Endothelial cell (in vitro differentiated cells): ENCODE measurements around the gene PLEKHA6. TPM values are rescaled to one million over a fixed set of nuclear protein-coding genes. Genes with fewer than 3 reads are reported as not detected.

ENCODE experiments used
- DNase-seq: peaks from one replicate; pipeline ENCODE4 v3.0.0; 2021; ENCODE audit warnings: low spot score
- H3K27ac Mint-ChIP-seq: one replicate; pipeline ENCODE4 v1.8.0; 2021; ENCODE audit warnings: mixed read lengths, inconsistent platforms; ENCODE audit not compliant: unreplicated experiment
- H3K27me3 Mint-ChIP-seq: one replicate; pipeline ENCODE4 v1.8.0; 2021; ENCODE audit warnings: mild to moderate bottlenecking, moderate library complexity, mixed read lengths, inconsistent platforms; ENCODE audit not compliant: unreplicated experiment
- H3K36me3 Mint-ChIP-seq: one replicate; pipeline ENCODE4 v1.8.0; 2021; ENCODE audit warnings: mild to moderate bottlenecking, low read depth, mixed read lengths, inconsistent platforms; ENCODE audit not compliant: unreplicated experiment
- H3K4me1 Mint-ChIP-seq: one replicate; pipeline ENCODE4 v1.8.0; 2021; ENCODE audit warnings: mild to moderate bottlenecking, mixed read lengths, inconsistent platforms; ENCODE audit not compliant: unreplicated experiment
- H3K4me3 Mint-ChIP-seq: one replicate; pipeline ENCODE4 v1.8.0; 2021; ENCODE audit warnings: mild to moderate bottlenecking, mixed read lengths, inconsistent platforms; ENCODE audit not compliant: unreplicated experiment
- H3K9me3 Mint-ChIP-seq: one replicate; pipeline ENCODE4 v1.8.0; 2021; ENCODE audit warnings: mixed read lengths, inconsistent platforms; ENCODE audit not compliant: unreplicated experiment
- CTCF ChIP-seq: fragments of 200-600 bp; sonication (generic); IDR thresholded peaks from one replicate; pipeline ENCODE4 v1.5.0; 2021; ENCODE audit warnings: antibody characterized with exemption; ENCODE audit not compliant: unreplicated experiment
- total RNA-seq: library from RNA; stranded (reverse); fragmentation: NEBNext Ultra II Directional; extraction: Animal tissue kit (Norgen Biotek cat#: 25700); gene quantifications from one replicate; pipeline ENCODE4 v1.2.1, GENCODE V29; 2021; ENCODE audit not compliant: unreplicated experiment

The PLEKHA6 gene
- total RNA-seq, 1 donor from 2014 or later, result 3.7 TPM

- TF ChIP-seq CTCF, result no peak
- Mint-ChIP-seq H3K36me3 (peaks cover 5% of the 10 kb centered on the region), H3K27ac (peak overlapping the region; percentile 76)
These were observed 47.7 kb upstream of the PLEKHA6 start for GRCh38 chr1:204407295-204407971.

GRCh38 chr1:204406621-204407020 lies 46.9 kb upstream of the PLEKHA6 start:
- peaks cover 6% of the 10 kb centered on the region for H3K27me3 Mint-ChIP-seq
- H3K4me1 Mint-ChIP-seq, result peaks cover 9% of the 10 kb centered on the region
- H3K4me3 Mint-ChIP-seq, result peak overlapping the region; percentile 88
- no peak overlapping the region for H3K27ac Mint-ChIP-seq
- DNase-seq, result no peak
- no peaks in the 10 kb centered on the region for H3K9me3 Mint-ChIP-seq
- no peak for TF ChIP-seq CTCF
- peaks cover 5% of the 10 kb centered on the region for H3K36me3 Mint-ChIP-seq

More at GRCh38 chr1:204407295-204407971, 47.7 kb upstream of the PLEKHA6 start:
- H3K4me1 Mint-ChIP-seq, result peaks cover 9% of the 10 kb centered on the region
- H3K9me3 Mint-ChIP-seq, result no peaks in the 10 kb centered on the region
- H3K4me3 Mint-ChIP-seq, result peak overlapping the region; percentile 99
- H3K27me3 Mint-ChIP-seq, result peaks cover 6% of the 10 kb centered on the region
- no peak for DNase-seq

- Mint-ChIP-seq H3K27ac (no peak overlapping the region), H3K4me3 (peak overlapping the region; percentile 69), H3K9me3 (no peaks in the 10 kb centered on the region), H3K27me3 (peaks cover 1% of the 10 kb centered on the region), H3K36me3 (peaks cover 5% of the 10 kb centered on the region), H3K4me1 (peaks cover 9% of the 10 kb centered on the region)
- no peak for TF ChIP-seq CTCF
- DNase-seq, result no peak
These were observed 46.3 kb upstream of the PLEKHA6 start for GRCh38 chr1:204405988-204406387.

DNA sequence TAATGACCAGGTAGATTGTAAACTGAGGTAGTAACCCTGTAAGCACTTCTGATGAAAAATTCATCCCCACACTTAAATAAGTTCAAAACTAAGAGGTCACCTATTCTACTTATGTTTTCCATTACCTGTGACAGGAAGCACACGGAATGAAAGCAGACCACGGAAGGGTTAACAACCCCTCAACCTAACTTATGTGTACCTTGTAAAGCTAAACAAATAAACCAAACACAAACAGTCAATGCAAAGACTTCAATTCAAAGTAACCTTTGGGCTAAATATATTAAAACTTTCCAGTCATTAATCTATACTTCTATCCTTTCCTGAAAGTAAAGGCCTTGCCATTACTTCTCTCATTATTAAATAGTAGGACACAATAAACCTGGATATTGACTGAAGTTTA lies 44.9 kb upstream of the PLEKHA6 start:
- peaks cover 5% of the 10 kb centered on the region for H3K36me3 Mint-ChIP-seq
- no peak overlapping the region for H3K4me3 Mint-ChIP-seq
- no peak for DNase-seq
- no peak for TF ChIP-seq CTCF
- no peaks in the 10 kb centered on the region for H3K9me3 Mint-ChIP-seq
- no peak overlapping the region for H3K27ac Mint-ChIP-seq
- H3K4me1 Mint-ChIP-seq, result peaks cover 6% of the 10 kb centered on the region
- no peaks in the 10 kb centered on the region for H3K27me3 Mint-ChIP-seq

DNA sequence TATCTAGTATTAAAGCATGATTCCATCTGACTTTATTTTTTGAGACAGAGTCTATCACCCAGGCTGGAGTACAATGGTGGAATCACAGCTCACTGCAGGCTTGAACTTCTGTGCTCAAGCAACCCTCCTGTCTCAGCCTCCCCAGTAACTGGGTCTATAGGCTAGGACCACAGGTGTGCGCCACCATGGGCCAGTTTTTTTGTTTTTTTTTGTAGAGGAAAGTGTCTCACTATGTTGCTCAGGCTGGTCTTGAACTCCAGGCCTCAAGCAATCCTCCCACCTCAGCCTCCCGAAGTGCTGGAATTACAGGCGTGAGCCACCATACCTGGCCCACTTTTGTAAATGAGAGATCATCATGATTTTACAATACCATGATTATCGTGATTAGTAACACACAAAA lies 42.7 kb upstream of the PLEKHA6 start:
- Mint-ChIP-seq H3K36me3 (peaks cover 5% of the 10 kb centered on the region), H3K9me3 (no peaks in the 10 kb centered on the region), H3K4me1 (peaks cover 6% of the 10 kb centered on the region), H3K27me3 (no peaks in the 10 kb centered on the region), H3K27ac (no peak overlapping the region), H3K4me3 (no peak overlapping the region)
- no peak for DNase-seq
- TF ChIP-seq CTCF, result no peak
